MM.1S (cell line): Measurements from ENCODE around the gene TIAM1.

ENCODE experiments used
- DNase-seq: peaks from one replicate; pipeline ENCODE4 v3.0.0-alpha.2; 2015
- H2AFZ ChIP-seq: fragments of 300-600 bp; sonication (generic); 2 replicates; pipeline ENCODE4 v1.6.0; 2016; ENCODE audit warnings: antibody characterized with exemption, low read length
- H3F3A ChIP-seq: fragments of 300-600 bp; sonication (generic); 2 replicates; pipeline ENCODE4 v1.6.1; 2016; ENCODE audit warnings: mild to moderate bottlenecking, antibody characterized with exemption, low read length, moderate library complexity, mixed read lengths; ENCODE audit not compliant: insufficient read depth
- H3K27ac ChIP-seq: fragments of 300-600 bp; sonication (generic); 2 replicates; pipeline ENCODE4 v1.5.1; 2016; ENCODE audit warnings: mild to moderate bottlenecking, low read length
- H3K27me3 ChIP-seq: fragments of 300-600 bp; sonication (generic); replicated peaks from 2 replicates; pipeline ENCODE4 v1.6.0; 2016; ENCODE audit warnings: low read length; ENCODE audit not compliant: insufficient read depth
- H3K36me3 ChIP-seq: fragments of 300-600 bp; sonication (generic); replicated peaks from 2 replicates; pipeline ENCODE4 v1.6.1; 2016; ENCODE audit warnings: mild to moderate bottlenecking, low read length, mixed read lengths; ENCODE audit not compliant: insufficient read depth
- H3K4me1 ChIP-seq: fragments of 300-600 bp; sonication (generic); 2 replicates; pipeline ENCODE4 v1.6.1; 2016; ENCODE audit warnings: low read length, mixed read lengths
- H3K4me2 ChIP-seq: fragments of 300-600 bp; sonication (generic); 2 replicates; pipeline ENCODE4 v1.6.0; 2016; ENCODE audit warnings: low read depth, low read length
- H3K4me3 ChIP-seq: fragments of 300-600 bp; sonication (generic); 2 replicates; pipeline ENCODE4 v1.5.1; 2016; ENCODE audit warnings: low read length, mixed read lengths
- H3K79me2 ChIP-seq: fragments of 300-600 bp; sonication (generic); 2 replicates; pipeline ENCODE4 v1.6.1; 2016; ENCODE audit warnings: mixed run types, low read length, mixed read lengths
- H3K9ac ChIP-seq: fragments of 300-600 bp; sonication (generic); 2 replicates; pipeline ENCODE4 v1.6.1; 2016; ENCODE audit warnings: low read length, mixed read lengths
- H3K9me2 ChIP-seq: fragments of 300-600 bp; sonication (generic); replicated peaks from 2 replicates; pipeline ENCODE4 v1.6.1; 2016; ENCODE audit warnings: mild to moderate bottlenecking, low read length, mixed read lengths; ENCODE audit not compliant: insufficient read depth
- H3K9me3 ChIP-seq: fragments of 300-600 bp; sonication (generic); replicated peaks from 2 replicates; pipeline ENCODE4 v1.6.1; 2016; ENCODE audit warnings: mild to moderate bottlenecking, low read length, mixed read lengths; ENCODE audit not compliant: insufficient read depth
- H4K20me1 ChIP-seq: fragments of 300-600 bp; sonication (generic); 2 replicates; pipeline ENCODE4 v1.6.1; 2016; ENCODE audit warnings: mild to moderate bottlenecking, low read length, moderate library complexity, mixed read lengths; ENCODE audit not compliant: insufficient read depth
- EZH2 ChIP-seq: fragments of 300-600 bp; sonication (generic); optimal IDR thresholded peaks from 2 replicates; pipeline ENCODE3; 2017; ENCODE audit warnings: low read depth, mild to moderate bottlenecking, antibody characterized with exemption, low read length, mixed read lengths
- EZH2phosphoT487 ChIP-seq: fragments of 300-600 bp; sonication (generic); IDR thresholded peaks from 2 replicates; pipeline ENCODE4 v1.6.1; 2018; ENCODE audit warnings: antibody characterized with exemption, low read length
- TF ChIP-seq, protein P1 (sequence below): fragments of 300-600 bp; sonication (generic); IDR thresholded peaks from 2 replicates; pipeline ENCODE4 v1.5.1; 2016; ENCODE audit warnings: antibody characterized with exemption, low read length, mixed read lengths

The TIAM1 gene

GRCh38 chr21:31345136-31345535 lies 1.1 kb upstream of the TIAM1 start:
- DNase-seq = no peak
- no peak overlapping the region for H3K4me2 ChIP-seq

GRCh38 chr21:31343030-31343510 lies 991 bp downstream of the TIAM1 start:
- no peak for DNase-seq
- H3K9me3 ChIP-seq = no peaks in the 10 kb centered on the region
- no peaks in the 10 kb centered on the region for H4K20me1 ChIP-seq
- no peaks in the 10 kb centered on the region for H3K36me3 ChIP-seq
- H3K27me3 ChIP-seq = no peaks in the 10 kb centered on the region
- H3K4me3 ChIP-seq = no peak overlapping the region
- H3K9ac ChIP-seq = no peak overlapping the region
- no peaks in the 10 kb centered on the region for H3K4me1 ChIP-seq
- H2AFZ ChIP-seq = no peak overlapping the region
- no peaks in the 10 kb centered on the region for H3K9me2 ChIP-seq
- no peak for TF ChIP-seq EZH2
- TF ChIP-seq EZH2phosphoT487 = no peak
- TF ChIP-seq, protein P1, sequence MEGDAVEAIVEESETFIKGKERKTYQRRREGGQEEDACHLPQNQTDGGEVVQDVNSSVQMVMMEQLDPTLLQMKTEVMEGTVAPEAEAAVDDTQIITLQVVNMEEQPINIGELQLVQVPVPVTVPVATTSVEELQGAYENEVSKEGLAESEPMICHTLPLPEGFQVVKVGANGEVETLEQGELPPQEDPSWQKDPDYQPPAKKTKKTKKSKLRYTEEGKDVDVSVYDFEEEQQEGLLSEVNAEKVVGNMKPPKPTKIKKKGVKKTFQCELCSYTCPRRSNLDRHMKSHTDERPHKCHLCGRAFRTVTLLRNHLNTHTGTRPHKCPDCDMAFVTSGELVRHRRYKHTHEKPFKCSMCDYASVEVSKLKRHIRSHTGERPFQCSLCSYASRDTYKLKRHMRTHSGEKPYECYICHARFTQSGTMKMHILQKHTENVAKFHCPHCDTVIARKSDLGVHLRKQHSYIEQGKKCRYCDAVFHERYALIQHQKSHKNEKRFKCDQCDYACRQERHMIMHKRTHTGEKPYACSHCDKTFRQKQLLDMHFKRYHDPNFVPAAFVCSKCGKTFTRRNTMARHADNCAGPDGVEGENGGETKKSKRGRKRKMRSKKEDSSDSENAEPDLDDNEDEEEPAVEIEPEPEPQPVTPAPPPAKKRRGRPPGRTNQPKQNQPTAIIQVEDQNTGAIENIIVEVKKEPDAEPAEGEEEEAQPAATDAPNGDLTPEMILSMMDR = no peak
- peaks cover 40% of the 10 kb centered on the region; the same call in 1 of the 2 replicates for H3K79me2 ChIP-seq
- no peaks in the 10 kb centered on the region for H3F3A ChIP-seq
- H3K4me2 ChIP-seq = no peak overlapping the region
- H3K27ac ChIP-seq = no peak overlapping the region

More at GRCh38 chr21:31345136-31345535, 1.1 kb upstream of the TIAM1 start:
- TF ChIP-seq, protein P1 = no peak
- no peak for TF ChIP-seq EZH2phosphoT487
- TF ChIP-seq EZH2 = no peak
- H3K4me3 ChIP-seq = no peak overlapping the region
- H3K36me3 ChIP-seq = no peaks in the 10 kb centered on the region
- H3K9me2 ChIP-seq = no peaks in the 10 kb centered on the region
- no peaks in the 10 kb centered on the region for H3K27me3 ChIP-seq
- peaks cover 53% of the 10 kb centered on the region; the same call in 1 of the 2 replicates for H3K79me2 ChIP-seq
- H3F3A ChIP-seq = no peaks in the 10 kb centered on the region
- H4K20me1 ChIP-seq = no peaks in the 10 kb centered on the region
- no peak overlapping the region for H3K9ac ChIP-seq
- no peaks in the 10 kb centered on the region for H3K4me1 ChIP-seq
- H3K9me3 ChIP-seq = no peaks in the 10 kb centered on the region
- no peak overlapping the region for H3K27ac ChIP-seq
- H2AFZ ChIP-seq = no peak overlapping the region

GRCh38 chr21:31342348-31342747 lies 1.7 kb downstream of the TIAM1 start:
- Histone ChIP-seq H3K9me3 (no peaks in the 10 kb centered on the region), H4K20me1 (no peaks in the 10 kb centered on the region), H3K9ac (no peak overlapping the region), H3K27ac (no peak overlapping the region), H2AFZ (no peak overlapping the region), H3K27me3 (no peaks in the 10 kb centered on the region), H3K79me2 (peaks cover 34% of the 10 kb centered on the region; the same call in 1 of the 2 replicates), H3K4me2 (no peak overlapping the region), H3K36me3 (no peaks in the 10 kb centered on the region), H3K9me2 (no peaks in the 10 kb centered on the region), H3F3A (no peaks in the 10 kb centered on the region), H3K4me1 (no peaks in the 10 kb centered on the region), H3K4me3 (no peak overlapping the region)
- no peak for TF ChIP-seq EZH2phosphoT487
- TF ChIP-seq EZH2 = no peak
- TF ChIP-seq, protein P1 = no peak
- no peak for DNase-seq
